ENCODE data around the gene APP.
"Not testable (repeated sequence)": the region's sequence is repeated elsewhere in the genome, so short reads cannot be mapped to it uniquely, and the experiment has no call there.

The APP gene

DNA sequence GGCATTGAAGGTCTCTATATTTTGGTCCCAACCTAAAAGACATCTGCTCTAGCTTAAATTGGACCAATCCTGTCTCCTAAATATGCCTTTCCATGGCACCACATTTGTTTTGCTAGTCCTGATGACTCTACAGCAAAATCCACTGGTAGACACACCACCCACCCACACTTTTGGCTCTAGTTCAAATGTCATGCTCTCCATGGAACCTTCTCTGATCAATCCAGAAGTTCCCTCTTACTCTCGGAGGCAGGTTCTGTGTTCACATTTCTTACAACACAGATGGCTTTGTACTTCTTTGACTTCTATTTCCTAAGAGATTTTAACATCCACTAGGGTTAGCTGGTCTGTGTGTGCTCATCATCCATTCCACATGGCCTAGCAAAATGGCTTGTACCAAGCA lies 151.3 kb downstream of the APP start:
- no peak for DNase-seq (ENCODE audit: low spot score)
- in situ Hi-C loops (cut with MboI; ENCODE audit: low pct_unique_long_range_greater_than_20kb, low sequenced_read_pairs, unreplicated experiment), result no loop called here
- TF ChIP-seq, protein P1, sequence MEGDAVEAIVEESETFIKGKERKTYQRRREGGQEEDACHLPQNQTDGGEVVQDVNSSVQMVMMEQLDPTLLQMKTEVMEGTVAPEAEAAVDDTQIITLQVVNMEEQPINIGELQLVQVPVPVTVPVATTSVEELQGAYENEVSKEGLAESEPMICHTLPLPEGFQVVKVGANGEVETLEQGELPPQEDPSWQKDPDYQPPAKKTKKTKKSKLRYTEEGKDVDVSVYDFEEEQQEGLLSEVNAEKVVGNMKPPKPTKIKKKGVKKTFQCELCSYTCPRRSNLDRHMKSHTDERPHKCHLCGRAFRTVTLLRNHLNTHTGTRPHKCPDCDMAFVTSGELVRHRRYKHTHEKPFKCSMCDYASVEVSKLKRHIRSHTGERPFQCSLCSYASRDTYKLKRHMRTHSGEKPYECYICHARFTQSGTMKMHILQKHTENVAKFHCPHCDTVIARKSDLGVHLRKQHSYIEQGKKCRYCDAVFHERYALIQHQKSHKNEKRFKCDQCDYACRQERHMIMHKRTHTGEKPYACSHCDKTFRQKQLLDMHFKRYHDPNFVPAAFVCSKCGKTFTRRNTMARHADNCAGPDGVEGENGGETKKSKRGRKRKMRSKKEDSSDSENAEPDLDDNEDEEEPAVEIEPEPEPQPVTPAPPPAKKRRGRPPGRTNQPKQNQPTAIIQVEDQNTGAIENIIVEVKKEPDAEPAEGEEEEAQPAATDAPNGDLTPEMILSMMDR (IDR thresholded peaks at IDR 0.05; ENCODE audit: extremely low read depth, insufficient read depth, missing control alignments), result no peak

DNA sequence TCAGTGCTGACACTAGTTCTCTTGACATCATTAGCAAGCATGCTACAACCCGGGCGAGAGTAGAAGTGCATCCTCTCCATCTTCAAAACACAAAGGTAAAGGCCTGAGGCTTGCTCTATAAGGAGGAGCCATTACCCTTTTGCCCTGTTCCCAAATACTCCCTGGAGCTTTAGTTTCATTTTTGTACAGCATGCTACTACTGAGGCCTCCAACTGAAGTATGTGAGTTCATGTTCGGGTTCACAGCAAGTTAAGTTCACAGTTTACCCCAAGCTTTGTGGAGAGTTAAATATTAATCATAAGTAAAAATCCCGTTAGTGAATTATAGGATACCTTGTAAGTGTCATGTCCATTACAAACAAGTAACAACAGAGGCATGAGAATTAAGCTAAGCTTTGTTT lies 156.6 kb downstream of the APP start:
- no peak for DNase-seq (ENCODE audit: low spot score)
- in situ Hi-C loops (cut with MboI; ENCODE audit: low pct_unique_long_range_greater_than_20kb, low sequenced_read_pairs, unreplicated experiment), result no loop called here
- TF ChIP-seq, protein P1 (IDR thresholded peaks at IDR 0.05; ENCODE audit: extremely low read depth, insufficient read depth, missing control alignments), result no peak

DNA sequence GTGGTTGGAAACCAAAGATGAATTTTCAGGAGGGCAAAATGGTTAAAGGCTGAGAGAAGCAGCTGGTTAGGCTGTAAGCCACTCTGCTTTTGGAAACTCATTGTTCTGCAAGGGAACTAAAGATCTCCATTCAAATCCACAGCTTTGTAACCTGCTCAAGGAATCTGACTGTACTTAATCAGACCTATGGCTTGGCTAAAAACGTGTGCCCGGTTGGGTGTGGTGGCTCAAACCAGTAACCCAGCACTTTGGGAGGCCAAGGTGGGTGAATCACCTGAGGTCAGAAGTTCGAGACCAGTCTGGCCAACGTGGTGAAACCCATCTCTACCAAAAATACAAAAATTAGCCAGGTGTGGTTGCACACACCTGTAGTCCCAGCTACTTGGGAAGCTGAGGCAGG lies 158.1 kb downstream of the APP start:
- in situ Hi-C loops (cut with MboI; ENCODE audit: low pct_unique_long_range_greater_than_20kb, low sequenced_read_pairs, unreplicated experiment); DNase-seq (ENCODE audit: low spot score): not testable (repeated sequence)

DNA sequence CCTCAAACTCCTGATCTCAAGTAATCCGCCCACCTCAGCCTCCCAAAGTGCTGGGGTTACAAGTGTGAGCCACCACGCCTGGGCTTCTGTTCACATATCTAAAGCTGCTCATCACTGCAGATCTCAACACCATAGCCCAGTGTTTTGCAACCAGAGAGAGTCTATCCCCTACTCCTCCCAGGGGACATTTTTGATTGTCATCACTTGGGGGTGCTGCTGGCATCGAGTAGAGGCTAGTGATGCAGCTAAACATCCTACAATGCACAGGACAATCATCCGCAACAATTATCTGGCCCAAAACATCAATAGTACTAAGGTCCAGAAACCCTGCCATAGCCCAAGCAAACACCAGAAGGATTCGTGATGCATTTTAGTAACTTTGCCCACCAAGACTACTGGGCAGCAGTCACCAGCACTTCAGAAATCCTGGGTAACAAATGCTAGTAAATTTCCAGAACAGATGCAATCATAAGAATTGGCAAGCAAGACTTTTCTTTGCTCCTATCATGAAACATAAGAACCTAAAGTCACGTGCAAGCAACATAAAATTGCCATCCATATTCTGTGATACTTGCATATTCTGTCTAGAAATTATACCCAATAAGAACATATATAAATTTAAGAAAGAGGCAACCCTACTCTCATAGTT lies 159.2 kb downstream of the APP start:
- in situ Hi-C loops (cut with MboI; ENCODE audit: low pct_unique_long_range_greater_than_20kb, low sequenced_read_pairs, unreplicated experiment), result no loop called here
- no peak for DNase-seq (ENCODE audit: low spot score)
- TF ChIP-seq, protein P1 (IDR thresholded peaks at IDR 0.05; ENCODE audit: extremely low read depth, insufficient read depth, missing control alignments), result no peak

DNA sequence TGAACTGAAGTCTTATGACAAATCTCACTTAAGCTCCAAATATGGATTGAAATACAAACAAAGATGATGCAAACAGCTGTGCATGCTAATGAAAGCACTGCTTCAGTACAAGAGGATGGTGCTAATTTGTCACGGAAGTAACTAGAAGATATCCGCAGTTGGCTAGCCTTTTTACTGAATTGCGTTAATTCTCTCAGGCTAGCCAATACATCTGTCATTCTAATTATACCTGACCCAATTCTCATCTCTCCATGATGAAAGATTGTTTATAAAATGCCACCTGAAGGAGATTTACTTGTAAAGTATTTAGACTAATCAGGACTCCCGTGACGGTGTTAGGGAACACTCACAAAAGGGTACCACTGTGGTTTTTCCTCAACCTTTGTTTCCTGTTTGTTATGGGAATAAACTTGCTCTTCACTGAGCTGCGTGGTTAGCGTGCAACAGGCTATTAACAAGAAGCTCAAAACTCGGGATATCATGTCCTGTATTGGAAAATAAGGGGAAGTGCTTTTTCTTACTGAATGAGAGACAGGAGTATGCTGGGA lies 162.5 kb downstream of the APP start:
- in situ Hi-C loops (cut with MboI; ENCODE audit: low pct_unique_long_range_greater_than_20kb, low sequenced_read_pairs, unreplicated experiment), result no loop called here
- TF ChIP-seq, protein P1 (IDR thresholded peaks at IDR 0.05; ENCODE audit: extremely low read depth, insufficient read depth, missing control alignments), result no peak
- no peak for DNase-seq (ENCODE audit: low spot score)

DNA sequence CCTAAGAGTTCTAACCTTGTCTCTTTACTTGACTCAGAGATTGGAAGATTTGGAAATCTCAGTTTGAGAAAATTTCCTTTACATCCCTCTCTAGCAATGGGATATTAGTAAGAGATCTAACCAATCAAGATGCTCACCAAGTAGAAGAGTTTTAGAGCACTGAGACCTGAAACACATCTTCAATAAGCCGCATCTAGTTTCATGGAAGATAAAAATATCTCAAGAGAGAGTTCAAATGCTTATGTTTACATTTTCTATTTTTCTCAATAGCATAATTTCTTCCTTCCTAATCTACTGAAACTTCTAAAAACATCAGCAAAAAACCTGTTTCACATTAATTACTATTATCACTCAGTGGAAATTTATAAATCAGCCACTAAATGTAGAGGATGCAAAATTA lies 165.1 kb downstream of the APP start:
- TF ChIP-seq, protein P1 (IDR thresholded peaks at IDR 0.05; ENCODE audit: extremely low read depth, insufficient read depth, missing control alignments), result no peak
- in situ Hi-C loops (cut with MboI; ENCODE audit: low pct_unique_long_range_greater_than_20kb, low sequenced_read_pairs, unreplicated experiment), result no loop called here
- no peak for DNase-seq (ENCODE audit: low spot score)

DNA sequence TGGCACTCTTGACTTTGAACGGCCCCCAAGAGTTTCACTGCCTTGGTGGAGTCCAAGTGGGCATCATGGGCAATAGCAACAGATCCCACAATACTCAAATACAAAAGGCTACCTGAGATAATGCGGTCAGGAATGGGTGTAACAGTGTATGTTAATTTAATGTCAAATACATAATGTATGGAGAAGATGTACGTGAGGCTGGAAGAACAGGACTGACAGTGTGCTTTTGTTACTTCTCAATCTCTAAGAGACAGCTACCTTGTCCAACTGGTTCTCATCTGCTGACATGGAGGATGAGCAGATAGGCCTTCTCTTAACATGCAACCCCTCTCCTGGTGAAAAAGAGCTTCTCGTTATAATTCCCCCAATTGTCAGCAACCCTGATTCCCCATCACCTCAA lies 167.2 kb downstream of the APP start:
- TF ChIP-seq, protein P1 (IDR thresholded peaks at IDR 0.05; ENCODE audit: extremely low read depth, insufficient read depth, missing control alignments), result no peak
- no peak for DNase-seq (ENCODE audit: low spot score)

More for the DNA sequence above, 167.2 kb downstream of the APP start:
- in situ Hi-C loops (cut with MboI; ENCODE audit: low pct_unique_long_range_greater_than_20kb, low sequenced_read_pairs, unreplicated experiment), result no loop called here

Measured in GM13977 (cell line).